HPDE6-E6E7 (cell line): Measurements from ENCODE around the gene CALCOCO2.
A peak's percentile ranks its signal among the peaks of the same experiment; 100 is the strongest.

Experiments used
- DNase-seq: peaks from one replicate; pipeline ENCODE4 v3.0.0; 2011; ENCODE audit warnings: missing footprints; ENCODE audit errors: extremely low spot score

The CALCOCO2 gene

GRCh38 chr17:48873696-48874443 lies 43.0 kb downstream of the CALCOCO2 start:
- no peak for DNase-seq

GRCh38 chr17:48878920-48879898 lies 48.4 kb downstream of the CALCOCO2 start:
- peak; percentile 70 for DNase-seq

GRCh38 chr17:48882272-48882671 lies 51.4 kb downstream of the CALCOCO2 start:
- no peak for DNase-seq

- DNase-seq = no peak
Observed at GRCh38 chr17:48883171-48883570, 52.3 kb downstream of the CALCOCO2 start.

GRCh38 chr17:48890086-48890485 lies 59.3 kb downstream of the CALCOCO2 start:
- no peak for DNase-seq

- no peak for DNase-seq
Observed at GRCh38 chr17:48892940-48893645, 62.3 kb downstream of the CALCOCO2 start.

- DNase-seq = no peak
Observed at GRCh38 chr17:48893646-48894508, 63.0 kb downstream of the CALCOCO2 start.

- no peak for DNase-seq
Observed at GRCh38 chr17:48894886-48895285, 64.1 kb downstream of the CALCOCO2 start.

- DNase-seq = no peak
Observed at GRCh38 chr17:48901241-48901640, 70.4 kb downstream of the CALCOCO2 start.

GRCh38 chr17:48903401-48903800 lies 72.6 kb downstream of the CALCOCO2 start:
- DNase-seq = no peak

GRCh38 chr17:48904428-48904827 lies 73.6 kb downstream of the CALCOCO2 start:
- no peak for DNase-seq

- no peak for DNase-seq
Observed at GRCh38 chr17:48905987-48906515, 75.2 kb downstream of the CALCOCO2 start.

- DNase-seq = peak; percentile 29
Observed at GRCh38 chr17:48907713-48908046, 76.8 kb downstream of the CALCOCO2 start.

- DNase-seq = peak; percentile 97
Observed at GRCh38 chr17:48908047-48908843, 77.4 kb downstream of the CALCOCO2 start, which contains the start of gene UBE2Z. UBE2Z (plus strand) TSS chr17:48908407; CDS start chr17:48908504, 97 bp downstream.

GRCh38 chr17:48908853-48909394 lies 78.1 kb downstream of the CALCOCO2 start:
- peak; percentile 56 for DNase-seq

- no peak for DNase-seq
Observed at GRCh38 chr17:48909783-48910182, 78.9 kb downstream of the CALCOCO2 start.

- no peak for DNase-seq
Observed at GRCh38 chr17:48910370-48910769, 79.5 kb downstream of the CALCOCO2 start.

- no peak for DNase-seq
Observed at GRCh38 chr17:48912476-48912875, 81.6 kb downstream of the CALCOCO2 start.
